Endothelial cell of hepatic sinusoid (primary cell): ENCODE measurements around the gene EPB41L2.

Source experiments
- in situ Hi-C: cut with HindIII; loops from 2 replicates; pipeline ENCODE4 v1.10.0; 2017; ENCODE audit warnings: low sequenced_read_pairs

The EPB41L2 gene

DNA sequence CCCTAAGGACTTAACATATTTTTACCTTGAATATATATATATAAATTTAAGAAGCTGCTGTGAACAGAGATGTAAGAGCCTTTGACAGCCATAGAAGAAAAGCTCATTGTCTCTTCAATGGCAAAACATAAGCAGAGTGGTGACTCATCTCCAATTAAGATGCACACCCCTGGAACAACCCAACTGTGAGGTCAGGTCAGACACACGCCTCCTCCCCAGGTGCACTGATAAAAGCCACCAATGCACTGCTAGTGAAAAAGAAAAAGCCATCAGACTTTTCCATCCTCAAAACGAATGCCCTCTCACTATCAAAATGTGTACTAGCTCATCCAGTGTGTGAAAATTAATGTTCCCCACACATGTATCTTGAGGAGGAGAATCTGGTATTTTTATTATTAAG, 135.7 kb downstream of the EPB41L2 start:
- in situ Hi-C loops, result no loop called here

DNA sequence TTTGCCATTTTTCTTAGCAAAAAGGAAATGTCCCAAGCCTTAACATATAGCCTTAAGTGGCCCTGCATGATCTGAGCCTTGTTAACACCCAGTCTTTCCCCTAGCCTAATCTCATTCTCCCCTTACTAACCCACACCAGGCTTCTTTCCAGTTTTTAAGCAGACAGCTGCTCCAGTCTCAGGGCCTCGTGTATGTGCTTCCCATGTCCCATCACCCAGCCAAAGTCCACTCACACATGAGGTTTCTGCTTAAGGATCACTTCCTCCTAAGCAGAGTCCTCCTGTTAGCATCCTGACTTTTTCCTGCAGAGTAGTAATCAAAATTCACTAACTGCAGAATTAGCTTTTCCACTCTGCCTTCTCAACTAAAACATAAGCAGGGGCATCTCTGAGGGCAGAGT, 139.7 kb downstream of the EPB41L2 start:
- in situ Hi-C loops, result no loop called here

DNA sequence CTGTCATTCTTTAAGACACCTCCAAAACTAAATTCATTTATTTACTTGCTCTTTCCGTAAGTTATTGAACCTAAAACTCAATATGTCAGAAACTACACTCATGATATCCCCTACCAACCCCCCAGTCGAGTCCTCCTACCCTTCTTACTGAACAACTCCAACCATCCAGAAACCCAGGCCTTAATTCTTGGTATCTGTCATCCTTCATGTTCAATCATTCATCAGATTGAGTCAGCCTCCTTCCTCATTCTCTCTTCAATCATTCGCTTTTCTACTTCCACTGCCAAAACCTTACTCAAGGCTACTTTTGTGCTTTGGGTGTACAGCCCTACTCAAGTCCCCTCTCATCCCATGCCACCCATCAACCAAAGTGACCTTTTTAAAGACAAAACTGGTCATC, 140.1 kb downstream of the EPB41L2 start:
- in situ Hi-C loops, result no loop called here

DNA sequence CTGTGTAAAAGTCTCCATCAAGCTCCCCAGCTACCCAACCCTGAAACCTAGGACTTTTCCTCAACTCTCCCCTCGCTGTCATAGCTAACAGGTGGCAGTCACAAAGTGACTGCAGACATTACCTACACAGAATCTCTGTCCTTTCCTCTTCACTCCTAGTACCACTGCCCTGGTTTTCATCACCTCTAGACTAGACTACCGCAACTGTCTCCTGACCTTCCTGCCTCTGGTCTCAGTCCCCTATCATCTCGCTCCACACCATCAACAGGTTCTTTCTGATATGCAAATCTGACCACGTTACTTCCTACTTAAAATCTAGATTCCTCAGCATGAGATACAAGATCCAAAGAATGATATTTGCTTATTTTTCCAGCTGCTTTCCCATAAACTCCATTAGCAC, 142.1 kb downstream of the EPB41L2 start:
- in situ Hi-C loops, result no loop called here

DNA sequence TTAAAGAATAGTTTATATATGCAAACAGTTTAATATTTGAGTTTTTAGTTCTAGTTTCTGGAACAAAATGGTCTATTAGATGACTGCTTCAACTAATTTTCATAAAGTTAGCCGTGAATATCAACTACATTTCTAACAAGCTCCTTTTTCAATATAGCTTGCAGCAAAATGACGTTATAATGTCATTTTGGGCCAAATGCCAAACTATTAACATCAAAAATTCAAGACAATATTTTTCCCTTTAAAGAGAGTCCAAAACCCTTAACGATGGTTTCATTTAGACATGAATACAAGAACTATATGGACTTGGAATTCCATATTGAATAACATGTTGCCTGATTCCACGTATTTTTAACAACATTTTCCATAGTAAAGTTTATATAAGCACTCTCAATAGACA, 144.9 kb downstream of the EPB41L2 start:
- in situ Hi-C loops, result loop anchor here (5.0 kb wide), 1 partner anchor 49 kb away; no protein-coding TSS in a partner anchor

DNA sequence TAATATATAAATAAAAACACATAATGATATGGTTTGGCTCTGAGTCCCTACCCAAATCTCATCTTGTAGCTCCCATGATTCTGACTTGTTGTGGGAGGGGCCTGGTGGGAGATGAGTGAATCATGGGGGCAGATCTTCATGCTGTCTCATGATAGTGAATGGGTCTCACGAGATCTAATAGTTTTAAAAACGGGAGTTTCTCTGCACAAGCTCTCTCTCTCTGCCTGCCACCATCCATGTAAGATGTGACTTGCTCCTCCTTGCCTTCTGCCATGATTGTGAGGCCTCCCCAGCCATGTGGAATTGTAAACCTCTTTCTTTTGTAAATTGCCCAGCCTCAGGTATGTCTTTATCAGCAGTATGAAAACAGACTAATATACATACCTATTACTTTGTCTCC, 147.4 kb downstream of the EPB41L2 start:
- in situ Hi-C loops, result loop anchor here (5.0 kb wide), 1 partner anchor 52 kb away; no protein-coding TSS in a partner anchor

DNA sequence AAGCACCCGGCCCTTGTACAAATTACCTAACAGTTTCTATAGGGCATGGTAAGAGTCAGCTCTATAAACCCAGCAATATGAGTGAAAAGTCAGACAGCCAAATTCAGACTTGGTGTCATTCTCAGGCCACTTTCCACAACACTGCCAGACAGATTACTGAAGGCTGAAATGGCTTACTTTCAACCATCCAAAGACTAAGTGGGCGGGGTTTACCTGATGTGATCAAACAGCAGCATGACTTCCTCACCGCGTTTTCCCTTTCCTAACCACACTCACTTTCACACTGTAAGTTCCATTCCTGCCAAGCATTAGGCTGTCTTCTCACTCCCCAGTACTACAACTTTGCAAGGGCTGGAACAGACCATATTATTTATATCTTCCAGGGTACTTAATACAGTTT, 149.9 kb downstream of the EPB41L2 start:
- in situ Hi-C loops, result no loop called here

DNA sequence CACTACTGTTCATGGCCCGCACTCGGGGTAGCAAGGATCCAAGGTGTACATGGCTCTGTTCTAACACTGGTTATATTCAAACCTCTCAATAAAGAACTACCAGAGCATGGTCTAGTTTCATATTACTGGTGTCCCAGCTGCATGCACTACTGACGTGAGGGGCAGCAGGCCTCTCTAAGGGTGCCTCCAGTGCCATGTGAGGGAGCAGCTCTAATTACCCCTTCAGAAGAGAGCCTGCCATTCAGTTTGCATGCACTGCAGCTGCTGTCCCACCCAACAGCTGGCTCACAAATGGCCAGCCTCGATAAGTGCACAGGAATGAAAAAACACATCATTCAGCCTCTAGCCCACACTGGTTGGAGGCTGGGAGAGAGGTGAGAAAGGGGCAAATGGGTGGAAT, 150.6 kb downstream of the EPB41L2 start:
- in situ Hi-C loops, result no loop called here

DNA sequence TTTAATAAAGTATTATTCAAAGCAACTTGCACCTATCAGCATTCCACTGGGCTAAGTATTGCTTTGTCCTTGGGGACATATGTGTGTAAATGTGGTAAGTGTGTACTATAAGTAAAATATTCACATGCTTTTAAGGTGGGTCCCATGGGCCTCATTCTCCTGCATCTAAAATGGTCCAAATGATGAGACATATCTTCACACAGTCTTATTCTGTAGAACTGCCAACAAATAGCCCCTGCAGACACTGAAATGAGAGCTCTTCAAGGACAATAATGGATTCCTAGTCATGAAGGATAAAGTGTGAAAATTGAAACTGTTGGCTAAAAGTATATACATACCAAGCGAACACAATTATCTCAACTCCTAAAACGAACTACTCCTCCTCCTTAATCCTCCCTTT, 154.1 kb downstream of the EPB41L2 start:
- in situ Hi-C loops, result loop anchor here (10.0 kb wide), 1 partner anchor 156 kb away; the partner anchor contains the start of gene EPB41L2

DNA sequence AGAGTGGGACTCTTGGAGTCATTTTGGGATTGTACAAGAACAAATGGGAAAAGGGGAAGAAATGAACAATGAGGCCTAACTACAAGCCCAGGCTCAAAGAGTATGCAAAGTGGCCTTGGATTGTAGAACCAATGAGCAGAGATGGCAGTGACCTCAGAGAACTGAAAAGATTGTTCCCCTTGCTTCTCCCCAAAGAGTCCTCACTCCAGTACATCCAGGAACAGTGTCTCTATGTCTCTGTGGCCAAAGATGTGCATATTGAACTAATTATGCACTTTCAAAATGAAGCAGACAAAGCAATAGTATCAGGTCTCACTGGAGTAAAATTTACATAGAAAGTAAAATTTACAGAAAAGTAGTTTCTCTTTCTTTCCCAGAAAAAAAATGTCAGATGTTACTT, 154.9 kb downstream of the EPB41L2 start:
- in situ Hi-C loops, result loop anchor here (10.0 kb wide), 1 partner anchor 157 kb away; the partner anchor contains the start of gene EPB41L2

DNA sequence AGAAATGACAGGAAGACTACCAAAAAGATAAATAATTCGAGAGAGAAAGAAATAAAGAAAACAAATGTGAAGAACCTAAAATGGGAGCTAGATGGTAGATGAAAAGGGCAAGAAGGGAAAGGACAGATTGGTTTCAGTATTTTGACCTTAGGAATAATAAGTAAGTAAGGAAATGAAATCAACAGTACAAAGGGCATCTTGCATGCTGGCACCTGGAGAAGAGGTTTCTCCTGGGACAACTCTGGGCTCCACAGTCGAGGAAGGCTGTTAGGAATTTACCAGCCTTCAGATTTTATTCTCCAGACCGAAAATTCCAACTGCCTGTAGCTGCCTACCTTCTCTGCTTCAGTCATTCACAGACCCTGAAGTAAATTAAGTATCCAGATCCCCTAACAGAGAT, 155.4 kb downstream of the EPB41L2 start:
- in situ Hi-C loops, result loop anchor here (10.0 kb wide), 1 partner anchor 157 kb away; the partner anchor contains the start of gene EPB41L2

DNA sequence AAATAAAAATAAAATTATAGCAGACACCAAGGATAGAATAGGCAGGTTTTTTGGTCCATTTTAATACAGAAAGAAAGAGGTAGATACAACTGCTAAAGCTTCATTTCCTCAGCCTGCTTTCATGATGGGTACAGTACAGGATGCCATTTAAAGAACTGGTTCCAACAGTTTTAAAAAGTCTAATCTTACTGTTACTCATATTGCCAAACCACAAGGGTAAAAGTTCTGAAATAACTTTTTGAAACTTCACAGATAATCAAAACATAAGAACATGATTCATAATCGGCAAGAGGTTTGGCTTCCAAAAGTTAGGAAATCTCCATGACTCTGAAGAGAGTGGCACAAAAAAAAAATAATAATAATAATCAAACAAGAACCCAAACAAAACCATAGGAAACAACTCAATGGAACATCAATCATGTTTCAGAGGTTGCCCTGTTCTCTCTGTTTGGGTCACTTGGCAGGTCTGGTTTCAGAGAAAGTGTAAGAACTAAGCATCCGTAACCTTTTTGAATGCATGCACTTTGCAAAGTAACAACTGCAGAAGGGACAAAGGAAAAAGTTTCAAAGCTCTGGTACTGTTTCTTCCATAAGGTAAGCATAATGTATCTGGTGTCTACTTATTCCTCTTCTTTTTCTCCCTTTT, 156.2 kb downstream of the EPB41L2 start:
- in situ Hi-C loops, result loop anchor here (10.0 kb wide), 1 partner anchor 158 kb away; the partner anchor contains the start of gene EPB41L2

DNA sequence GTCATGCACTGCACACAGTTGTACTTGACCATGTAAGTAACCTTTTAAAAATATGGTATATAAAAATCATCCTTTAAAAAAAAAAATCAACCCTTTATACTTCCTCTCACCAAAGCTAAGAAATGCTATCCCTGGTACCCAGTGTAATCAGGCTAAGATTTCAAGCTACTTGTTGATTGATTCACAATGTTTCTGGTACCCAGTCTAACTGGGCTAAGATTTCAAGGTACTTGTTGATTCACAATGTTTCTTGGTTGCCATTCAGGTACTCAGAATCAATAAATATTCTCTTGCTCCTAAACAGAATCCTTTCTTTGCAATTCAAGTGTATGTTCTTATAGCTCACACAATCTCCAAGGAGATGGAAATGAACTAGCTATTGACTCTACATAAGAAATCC, 159.4 kb downstream of the EPB41L2 start:
- in situ Hi-C loops, result loop anchor here (10.0 kb wide), 1 partner anchor 161 kb away; the partner anchor contains the start of gene EPB41L2

DNA sequence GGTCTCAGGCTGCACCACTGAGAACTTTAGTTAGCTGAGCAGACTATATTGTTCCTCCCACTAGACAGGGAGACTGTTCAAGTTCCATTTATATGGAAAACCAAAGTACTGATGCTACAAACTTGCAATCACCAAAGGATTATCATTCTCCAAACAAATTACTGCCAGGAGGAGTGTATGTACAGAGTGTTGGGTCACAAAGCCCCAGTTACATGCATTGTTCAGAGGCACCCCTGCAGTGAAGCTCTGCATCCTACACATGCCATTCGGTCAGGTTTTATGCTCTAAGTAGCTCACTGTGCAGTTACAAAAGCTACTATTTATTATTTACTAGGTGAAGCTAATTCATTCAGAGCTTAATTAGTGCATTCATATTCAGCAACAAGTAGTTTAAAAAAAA, 160.0 kb downstream of the EPB41L2 start:
- in situ Hi-C loops, result loop anchor here (10.0 kb wide), 1 partner anchor 162 kb away; the partner anchor contains the start of gene EPB41L2

DNA sequence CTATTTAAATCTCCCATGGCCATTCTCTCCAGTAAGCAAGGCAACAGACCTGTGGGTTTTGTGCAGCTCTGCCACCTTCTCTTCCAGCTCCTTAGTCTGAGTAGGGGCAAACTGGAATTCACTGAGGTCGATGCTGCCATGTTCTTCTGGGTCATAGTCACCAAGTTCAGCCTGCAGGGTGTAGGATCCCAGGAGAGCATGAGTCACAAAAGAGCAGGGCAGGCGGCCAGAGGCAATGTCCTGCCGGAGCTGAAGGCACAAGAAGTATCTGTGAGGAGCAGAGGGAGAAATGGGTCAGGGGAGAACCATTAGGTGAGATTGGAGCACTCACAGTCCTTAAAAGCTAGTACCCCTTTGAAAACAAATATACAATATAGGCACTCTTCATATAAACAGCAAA, 162.1 kb downstream of the EPB41L2 start:
- in situ Hi-C loops, result loop anchor here (10.0 kb wide), 1 partner anchor 164 kb away; the partner anchor contains the start of gene EPB41L2

DNA sequence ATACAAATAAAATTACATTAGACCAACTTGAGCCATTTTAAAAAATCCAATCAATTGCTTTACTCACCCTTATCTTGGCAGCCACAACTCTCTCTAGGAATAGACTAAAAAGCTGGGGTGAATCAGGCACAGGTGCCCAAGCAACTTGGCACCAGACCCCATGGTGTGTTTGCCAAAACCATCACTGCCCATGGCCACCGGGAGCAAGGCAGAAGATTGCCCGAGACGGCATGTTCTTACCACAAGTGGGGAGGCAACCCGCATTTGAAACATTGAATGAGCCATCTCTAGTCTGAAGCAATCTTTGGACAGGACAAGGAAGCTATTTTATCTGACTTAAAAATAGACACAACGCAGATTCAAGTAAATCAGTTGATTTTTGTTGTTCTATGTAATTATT, 166.8 kb downstream of the EPB41L2 start:
- in situ Hi-C loops, result no loop called here

DNA sequence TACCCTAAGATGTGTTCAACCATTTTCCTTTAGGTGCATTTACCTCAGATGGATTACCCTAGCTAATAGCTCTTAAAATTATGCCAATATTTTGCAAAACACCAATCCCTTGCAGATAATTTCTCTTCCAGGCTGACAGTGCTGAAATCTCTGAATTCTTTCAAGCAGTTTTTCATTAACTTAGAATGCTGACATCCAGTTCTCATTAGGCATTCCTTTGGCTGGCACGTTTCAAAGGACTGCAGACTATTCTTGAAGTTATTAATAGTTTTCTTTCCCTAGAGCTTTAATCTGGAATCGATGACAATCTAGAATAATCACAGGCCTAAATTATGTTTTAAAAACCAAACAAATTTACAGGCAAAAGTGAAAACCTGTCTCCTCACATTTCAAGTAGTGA, 167.5 kb downstream of the EPB41L2 start:
- in situ Hi-C loops, result no loop called here

DNA sequence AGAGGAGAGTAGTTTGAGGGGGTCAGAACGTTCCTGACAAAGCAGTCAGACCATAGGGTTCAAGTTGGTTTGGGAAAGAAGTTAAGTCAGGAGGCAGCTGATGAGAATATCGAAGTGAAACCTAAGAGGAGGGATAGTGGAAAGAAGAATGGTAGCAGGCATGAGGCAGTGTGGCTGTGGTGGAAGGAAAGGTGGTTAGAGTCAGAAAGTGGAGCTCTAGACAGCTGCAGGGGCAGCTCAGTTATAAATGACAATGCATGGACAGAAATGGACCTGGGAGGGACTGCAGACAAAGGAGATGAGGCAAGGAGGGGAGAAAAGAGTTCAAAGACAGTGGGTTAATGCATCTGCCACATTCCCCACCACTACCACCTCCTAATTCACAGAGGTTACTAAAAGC, 169.3 kb downstream of the EPB41L2 start:
- in situ Hi-C loops, result no loop called here

DNA sequence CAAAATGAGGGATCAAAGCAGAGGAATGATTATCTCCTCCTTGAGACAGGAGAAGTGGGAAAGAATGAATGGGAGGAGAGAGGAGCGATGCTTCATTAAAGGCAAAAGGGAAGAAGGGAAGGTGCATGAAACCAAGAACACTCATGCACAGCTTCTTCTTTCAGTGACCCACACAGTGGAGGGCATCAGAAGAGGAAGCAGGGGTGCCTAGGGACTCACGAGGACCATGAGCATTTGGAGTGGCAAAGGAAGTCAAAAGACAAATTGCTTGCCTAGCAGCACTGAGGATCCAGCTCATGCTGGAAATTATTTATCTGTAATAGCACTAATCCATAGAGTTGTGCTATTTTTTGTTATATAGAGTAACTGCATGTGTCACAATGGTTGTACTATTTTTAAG, 169.8 kb downstream of the EPB41L2 start:
- in situ Hi-C loops, result no loop called here

DNA sequence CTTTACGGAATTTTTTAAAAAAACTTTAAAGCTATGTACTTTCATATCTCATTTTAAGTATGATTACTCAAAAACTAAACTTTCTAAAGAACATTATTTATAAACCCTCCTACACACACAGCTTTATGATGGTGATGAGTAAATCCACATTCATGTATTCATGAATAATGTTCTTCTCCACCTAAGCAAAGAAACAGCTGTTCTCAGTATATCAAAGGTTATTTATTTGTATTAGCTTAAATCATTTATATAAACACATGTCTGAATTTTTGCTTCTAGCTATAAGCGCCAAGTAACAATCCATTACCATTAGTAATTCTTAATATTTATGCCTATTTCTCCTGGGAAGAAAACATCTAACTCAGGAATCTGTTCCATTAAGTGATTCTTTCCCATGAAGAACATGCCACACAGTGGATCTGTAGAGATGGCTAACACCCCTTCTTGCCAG, 172.5 kb downstream of the EPB41L2 start:
- in situ Hi-C loops, result no loop called here

DNA sequence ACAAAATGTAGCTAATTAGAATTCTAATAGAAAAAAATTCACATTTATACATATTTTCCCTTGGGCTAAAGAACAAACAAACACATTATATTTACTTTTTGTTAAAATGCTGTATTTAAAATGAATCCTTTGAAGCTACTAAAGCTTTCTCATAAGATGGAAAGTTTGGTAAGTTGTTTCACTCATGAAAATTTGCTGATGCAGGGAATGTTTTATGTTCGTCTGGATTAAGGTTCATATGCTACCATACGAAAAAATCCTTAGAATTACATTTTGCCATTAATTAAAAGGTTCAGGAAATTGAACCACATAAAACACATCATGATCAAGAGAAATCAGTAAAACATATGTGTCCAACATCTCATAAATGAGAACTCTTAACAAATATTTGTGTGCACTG, 173.6 kb downstream of the EPB41L2 start:
- in situ Hi-C loops, result no loop called here

DNA sequence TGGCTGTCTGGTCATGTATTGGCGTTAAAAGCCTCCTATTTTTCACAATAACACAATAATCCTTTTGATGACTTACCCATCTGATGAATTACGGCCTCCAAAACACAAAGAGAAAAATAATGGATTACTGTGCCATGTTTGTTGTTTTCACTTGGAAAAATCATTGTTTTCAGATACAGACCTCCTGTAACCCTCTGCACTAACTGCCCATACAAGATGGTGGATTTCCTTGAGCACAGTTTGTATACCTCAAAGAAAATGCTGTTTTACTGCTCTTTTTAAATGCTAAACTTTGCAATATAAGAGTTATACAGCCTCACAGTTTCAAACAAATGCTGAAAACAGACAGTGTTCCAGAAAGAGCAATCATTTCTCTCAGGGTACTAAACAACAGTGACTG, 174.8 kb downstream of the EPB41L2 start:
- in situ Hi-C loops, result no loop called here

DNA sequence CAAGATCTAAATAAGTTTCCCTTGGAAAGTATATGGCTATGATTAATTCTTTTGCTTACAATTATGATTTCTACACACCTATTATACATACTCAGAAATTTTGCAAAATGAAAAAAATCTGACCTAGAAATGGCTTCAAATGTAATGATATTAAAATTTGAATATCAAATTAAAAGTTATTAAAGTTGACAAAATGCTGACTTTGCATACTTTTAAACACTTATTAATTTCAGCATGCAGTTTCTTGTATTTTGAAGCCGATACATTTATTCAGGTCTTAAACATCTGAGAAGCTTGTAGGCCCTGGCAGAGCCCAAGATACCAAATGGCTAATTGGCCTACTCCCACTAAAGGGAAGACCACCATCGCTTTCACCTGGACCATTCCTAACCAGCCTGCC, 176.1 kb downstream of the EPB41L2 start:
- in situ Hi-C loops, result no loop called here
